Dermis microvascular lymphatic vessel endothelial cell (primary cell): ENCODE data around the gene NLGN1. TPM values are rescaled to one million over a fixed set of nuclear protein-coding genes. Genes with fewer than 3 reads are reported as not detected.
"Not testable (repeated sequence)": the region's sequence is repeated elsewhere in the genome, so short reads cannot be mapped to it uniquely, and the experiment has no call there.

Experiments
- DNase-seq, 2 donors: peaks; one replicate each; pipeline versions ENCODE4 v3.0.0 to v3.0.0-alpha.2; 2010; ENCODE audit warnings: low read depth in 2 of 2
- total RNA-seq: library from RNA; depleted of rRNA; stranded (reverse); fragments of >200 nt; gene quantifications from 2 replicates; pipeline ENCODE4 v1.2.1, GENCODE V29; 2014

Gene NLGN1
- total RNA-seq, 1 donor from 2014 or later, result 0.51 TPM

DNA sequence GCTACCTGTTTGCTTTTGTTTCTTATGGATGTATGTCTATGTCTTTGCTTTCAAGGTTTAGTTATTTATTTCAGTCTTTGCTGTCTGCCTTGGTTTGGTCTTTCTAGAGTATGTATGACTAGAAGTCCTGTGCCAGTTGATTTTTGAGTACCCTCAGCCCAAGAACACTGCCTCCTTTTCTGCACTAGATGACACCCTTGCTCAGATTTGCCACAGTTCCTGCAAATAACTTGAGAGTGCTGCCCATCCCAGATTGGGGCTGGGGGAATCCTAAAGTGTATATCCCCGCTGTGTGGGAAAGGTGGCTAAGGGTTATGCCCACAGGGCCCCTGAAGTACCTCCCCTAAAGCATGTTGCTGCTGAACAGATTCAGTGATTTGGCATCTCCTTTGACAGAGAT lies 32.0 kb downstream of the NLGN1 start:
- no peak for DNase-seq

DNA sequence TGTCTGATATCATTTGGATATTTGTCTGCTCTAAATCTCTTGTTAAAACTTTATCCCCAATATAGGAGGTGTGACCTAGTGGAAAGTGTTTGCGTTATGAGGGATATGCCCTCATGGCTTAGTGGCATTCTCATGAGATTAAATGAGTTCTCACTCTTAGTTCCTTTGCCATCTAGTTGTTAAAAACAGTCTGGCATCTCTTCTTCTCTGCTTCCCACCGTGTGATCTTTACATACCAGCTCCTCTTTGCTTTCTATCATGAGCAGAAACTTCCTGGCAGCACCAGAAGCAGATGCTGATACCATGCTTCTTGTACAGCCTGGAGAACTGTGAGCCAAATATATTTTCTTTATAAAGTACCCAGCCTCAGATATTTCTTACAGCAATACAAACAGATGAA lies 33.0 kb downstream of the NLGN1 start:
- DNase-seq, result no peak

DNA sequence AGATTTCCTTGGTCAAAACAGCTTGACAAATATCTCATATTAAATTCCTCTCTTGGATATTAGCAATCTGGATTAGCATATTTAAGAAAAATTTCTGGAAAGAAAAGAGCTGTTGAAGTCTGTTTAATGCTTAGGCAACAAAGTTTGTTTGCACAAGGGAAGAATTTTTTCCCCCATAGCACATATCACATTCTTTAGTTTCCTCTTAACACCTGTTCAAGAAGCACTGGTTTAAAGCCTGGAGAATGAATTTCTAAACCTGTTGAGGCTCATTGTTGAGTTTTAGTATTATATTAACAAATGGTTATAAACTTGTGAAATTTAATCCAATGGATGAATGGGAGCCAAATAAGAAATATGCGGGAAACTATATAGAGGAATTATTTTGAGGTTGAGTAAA lies 41.5 kb downstream of the NLGN1 start:
- no peak for DNase-seq

DNA sequence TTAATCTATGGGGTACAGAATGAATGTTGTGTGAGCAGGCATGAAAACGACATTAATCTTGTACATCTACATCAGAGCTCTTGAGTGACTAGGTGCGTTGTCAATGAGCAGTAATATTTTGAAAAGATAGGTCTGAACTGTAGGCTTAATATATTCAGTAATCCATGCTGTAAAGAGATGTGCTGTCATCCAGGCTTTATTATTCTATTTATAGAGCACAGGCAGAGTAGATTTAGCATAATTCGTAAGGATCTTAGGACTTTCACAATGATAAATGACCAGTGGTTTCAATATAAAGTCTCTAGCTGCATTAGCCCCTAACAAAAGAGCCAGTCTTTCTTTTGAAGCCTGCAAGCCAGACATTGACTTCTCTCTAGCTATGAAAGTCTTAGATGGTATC lies 43.0 kb downstream of the NLGN1 start:
- no peak for DNase-seq

DNA sequence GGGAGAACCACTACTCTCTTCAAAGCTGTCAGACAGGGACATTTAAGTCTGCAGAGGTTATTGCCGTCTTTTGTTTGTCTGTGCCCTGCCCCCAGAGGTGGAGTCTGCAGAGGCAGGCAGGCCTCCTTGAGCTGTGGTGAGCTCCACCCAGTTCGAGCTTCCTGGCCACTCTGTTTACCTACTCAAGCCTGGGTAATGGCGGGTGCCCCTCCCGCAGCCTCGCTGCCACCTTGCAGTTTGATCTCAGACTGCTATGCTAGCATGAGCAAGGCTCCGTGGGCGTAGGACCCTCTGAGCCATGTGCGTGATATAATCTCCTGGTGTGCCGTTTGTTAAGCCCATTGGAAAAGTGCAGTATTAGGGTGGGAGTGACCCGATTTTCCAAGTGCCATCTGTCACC lies 54.0 kb downstream of the NLGN1 start:
- not testable (repeated sequence) for DNase-seq

DNA sequence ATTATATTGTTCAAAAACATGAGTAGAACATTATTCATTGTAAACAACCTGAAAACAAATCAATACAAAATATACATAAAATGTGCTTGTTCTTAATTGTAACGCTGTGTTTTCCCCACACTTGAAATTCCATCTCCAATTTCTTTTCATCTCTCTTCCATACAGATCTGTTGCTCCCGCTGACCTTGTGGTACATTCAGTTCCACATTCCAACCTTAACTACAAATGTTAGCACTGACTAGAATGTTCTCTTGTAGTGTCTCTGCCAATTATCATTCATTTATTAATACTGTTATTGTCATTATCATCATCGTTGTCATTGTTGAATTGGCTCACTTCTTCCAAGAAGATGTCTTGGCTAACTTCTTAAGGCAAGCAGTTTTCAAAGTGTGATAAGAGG lies 65.7 kb downstream of the NLGN1 start:
- DNase-seq, result no peak

DNA sequence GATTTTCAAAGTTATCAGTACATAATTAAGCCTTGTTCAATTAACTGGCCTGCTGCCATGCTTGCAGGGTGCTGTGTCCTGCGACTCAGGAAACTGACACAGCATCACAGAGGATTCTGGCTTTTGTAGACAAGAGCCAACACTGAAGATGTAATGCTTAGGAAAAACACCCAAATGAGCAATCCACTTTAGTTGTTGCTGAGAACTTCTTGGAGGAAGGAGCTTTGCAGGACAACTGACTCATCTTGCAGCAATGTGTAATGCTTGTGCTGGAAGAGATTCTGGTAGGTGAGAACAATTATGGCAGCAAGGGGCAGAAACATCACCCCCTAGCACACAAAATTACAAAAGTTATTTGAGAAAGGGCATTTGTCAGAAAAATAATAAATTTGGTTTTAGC lies 67.6 kb downstream of the NLGN1 start:
- DNase-seq, result no peak

DNA sequence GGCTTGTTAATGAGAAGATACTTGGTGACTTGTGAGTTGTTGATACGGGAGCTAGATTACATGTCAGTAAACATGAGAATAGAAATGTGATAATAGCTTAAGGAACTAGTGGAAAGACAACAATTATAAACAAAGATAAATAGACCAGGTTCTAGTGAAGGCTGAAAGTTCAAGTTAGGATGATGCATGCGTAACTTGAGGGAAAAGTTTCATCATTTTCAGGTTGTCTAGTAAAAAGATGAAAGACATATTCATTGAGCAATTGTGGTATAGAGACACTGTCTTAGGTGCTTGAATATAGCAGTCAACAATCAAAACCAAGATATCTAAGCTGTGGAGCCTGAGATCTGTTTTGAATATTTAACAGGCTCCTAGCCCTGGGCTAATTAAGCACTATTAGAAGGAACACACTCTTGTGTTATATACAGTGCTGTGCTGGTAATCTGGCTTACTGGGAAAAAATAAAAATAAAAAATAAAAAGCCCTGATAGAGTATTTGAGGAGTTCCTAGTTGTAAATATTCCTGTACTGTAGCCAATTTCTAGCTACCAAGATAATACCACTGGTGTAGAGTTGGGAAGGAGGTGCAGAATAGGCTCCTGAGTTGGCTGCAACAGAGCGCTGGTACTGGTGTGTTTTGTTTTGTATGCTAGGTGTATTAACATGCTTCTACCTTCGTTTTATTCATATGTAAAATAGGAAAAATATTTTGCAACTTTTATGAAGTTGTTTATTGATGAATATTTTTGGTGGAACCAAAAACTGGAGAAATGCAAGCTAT lies 68.5 kb downstream of the NLGN1 start:
- DNase-seq, result no peak

DNA sequence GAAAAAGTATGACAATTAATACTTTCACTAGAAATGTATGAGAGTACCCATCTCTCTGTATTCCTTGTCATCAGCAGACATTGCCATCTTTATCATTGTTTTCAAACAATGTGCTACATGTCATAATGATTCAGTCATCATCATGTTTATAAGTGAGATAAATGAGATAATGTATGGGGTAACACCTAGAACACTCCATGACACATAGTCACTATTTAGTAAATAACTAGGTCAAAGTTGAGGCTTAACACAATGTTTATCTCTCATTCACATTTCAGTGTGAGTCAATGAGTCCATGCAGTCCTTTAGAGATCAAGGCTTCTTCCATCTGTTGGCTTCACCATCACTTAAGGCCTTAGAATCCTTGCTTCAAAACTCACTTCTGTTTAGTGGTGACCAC lies 70.0 kb downstream of the NLGN1 start:
- no peak for DNase-seq

DNA sequence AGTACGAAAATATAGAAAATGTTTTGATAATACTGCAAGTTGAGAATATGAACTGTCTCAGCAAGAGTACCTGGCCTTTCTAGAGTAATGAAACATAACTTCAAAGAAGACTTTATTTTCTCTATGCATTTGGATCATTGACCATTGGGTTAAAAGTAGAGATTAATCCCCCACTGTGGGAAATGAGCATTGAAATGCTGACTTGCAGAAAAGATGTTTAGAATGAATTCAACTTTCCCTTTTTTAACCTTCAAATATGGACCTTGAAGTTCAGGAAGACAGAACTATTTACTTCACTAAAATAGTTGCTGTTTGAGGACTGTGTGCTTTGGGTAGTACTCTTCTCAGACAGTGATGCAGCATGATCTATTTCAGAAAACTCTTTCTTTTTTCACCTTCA lies 75.7 kb downstream of the NLGN1 start:
- DNase-seq, result no peak

DNA sequence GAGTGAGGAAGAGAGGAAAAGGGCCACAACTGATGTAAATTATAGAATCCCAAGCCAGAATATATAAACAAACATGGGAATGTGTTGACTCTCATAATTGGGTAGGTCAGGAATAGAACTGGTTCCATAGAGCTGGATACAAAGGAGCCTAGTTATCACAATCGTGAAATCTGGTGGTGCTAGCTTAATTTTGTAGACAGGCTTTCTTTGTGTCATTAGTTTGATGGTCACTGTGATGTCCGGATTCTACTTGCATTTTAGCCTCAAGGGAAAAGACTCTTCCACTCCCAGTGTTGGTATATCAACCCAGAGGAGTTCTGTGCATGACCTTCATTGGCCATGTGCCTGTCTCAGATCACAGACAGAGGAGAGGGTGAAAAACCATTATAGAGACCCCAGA lies 81.8 kb downstream of the NLGN1 start:
- DNase-seq, result no peak

DNA sequence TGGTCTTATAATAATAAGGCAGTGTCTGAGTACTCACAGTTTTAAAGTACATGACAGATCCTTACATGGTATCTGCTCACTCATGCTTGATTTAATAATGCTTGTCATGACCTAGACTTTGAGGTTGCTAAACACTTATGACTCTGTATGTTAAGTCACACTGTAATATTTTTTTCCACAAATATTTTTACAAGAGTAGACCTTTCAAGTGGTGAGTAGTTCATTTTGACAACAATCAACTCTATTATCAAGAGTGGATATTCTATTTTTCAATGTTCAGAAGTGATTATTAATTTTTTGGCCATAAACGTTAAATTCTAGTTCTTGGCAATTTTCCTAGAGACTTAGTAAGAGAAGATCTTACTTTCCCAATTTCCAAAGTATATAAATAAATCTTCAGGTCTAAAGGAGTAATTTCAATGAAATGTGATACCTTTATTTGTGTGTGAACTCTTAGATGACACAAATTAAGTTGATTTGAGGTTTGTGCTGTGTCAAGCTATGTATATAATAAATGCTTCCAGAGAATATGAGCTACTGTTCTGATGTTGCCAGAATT lies 104.5 kb downstream of the NLGN1 start:
- DNase-seq, result no peak

DNA sequence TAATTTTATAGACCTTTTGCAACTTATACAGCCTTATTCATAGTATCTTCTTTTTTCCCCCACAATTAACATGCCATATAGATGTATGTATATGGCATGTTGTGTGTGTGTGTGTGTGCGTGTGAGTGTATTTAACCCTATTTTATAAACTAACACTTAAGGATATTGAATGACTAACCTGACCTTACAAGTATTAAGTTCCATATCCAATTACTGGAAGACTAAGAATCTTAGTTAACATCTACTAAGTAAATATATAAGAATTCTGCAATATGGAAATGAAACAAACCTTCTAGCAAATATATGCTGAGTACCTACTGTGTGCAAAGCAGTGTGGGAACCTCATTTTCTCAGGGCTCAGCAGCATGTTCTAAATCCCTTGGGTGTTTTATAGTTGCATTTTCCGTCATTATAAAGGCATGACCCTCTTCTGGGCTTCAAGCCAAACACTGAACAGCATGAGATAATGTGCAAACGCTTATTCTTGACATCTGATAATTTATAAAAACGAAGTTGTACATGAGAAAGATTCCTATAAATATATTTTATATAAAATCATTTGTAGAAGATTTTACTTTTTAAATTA lies 105.5 kb downstream of the NLGN1 start:
- DNase-seq, result no peak

DNA sequence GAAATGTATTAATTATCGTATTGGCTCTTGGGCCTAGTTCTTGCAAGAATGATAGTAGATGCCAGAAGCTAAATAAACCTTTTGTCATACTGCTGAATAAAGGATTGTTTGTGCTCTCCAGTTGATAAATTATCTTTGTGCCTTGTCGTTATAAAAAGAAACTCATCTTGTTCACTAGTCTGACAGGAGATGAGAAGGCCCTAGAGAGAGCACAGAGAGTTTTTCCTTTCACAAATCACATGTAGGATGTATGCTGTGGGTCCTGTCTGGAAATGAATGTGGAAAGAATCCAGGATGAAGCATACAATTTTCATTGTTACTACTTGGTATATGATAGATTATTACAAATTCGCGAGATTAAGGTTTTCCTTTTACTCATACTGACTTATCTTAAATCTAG lies 113.0 kb downstream of the NLGN1 start:
- DNase-seq, result no peak

DNA sequence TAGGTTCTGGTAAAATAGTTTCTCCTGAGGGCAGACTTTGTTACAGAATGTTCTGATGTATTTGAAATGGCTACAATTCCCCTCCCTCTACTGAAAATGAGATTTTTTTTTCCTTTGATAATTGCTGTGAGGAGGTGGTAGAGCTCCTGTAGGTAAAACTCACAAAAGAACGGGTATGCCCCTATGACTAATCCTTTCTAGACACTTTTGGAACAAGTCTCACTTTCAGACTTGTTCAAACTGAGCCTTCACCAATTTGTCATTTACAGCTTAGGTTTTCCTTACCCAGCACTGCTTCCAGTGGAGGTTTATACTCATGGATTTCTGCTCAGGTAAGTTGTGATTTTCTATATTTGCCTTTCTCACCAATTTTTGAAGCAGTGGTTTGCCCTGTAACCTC lies 115.6 kb downstream of the NLGN1 start:
- no peak for DNase-seq

DNA sequence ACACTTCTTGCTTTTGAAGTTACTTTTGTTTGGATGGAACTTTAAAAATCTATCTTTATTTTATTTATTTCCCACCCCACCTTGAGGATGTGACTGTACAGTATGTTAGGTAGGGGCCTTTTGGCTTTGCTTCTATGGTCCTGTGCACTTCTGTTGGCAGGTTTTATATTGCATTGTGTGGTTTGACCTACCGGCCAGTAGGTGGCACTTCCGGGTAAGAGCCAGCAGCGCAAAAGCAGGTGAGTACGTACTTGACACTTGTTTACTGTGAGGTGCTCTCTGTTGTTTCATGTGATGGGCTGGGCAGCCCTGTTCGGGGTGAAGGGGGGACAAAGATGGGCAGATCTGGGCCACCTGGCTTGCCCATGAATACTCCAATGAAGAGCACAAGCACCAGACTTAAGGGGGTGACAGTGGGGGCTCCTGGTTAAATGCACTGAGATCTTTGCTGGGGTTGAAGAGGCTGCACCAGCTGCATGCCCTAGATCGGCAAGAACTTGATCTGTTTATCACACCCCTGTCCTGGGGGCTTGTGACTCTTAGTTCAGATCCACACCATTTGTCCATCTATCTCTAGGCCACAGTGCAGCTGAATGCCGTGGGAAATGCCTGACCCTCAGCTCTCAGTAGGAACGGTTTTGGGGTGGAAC lies 131.6 kb downstream of the NLGN1 start:
- DNase-seq, result peak in 1 of 2 donors; percentile 15

DNA sequence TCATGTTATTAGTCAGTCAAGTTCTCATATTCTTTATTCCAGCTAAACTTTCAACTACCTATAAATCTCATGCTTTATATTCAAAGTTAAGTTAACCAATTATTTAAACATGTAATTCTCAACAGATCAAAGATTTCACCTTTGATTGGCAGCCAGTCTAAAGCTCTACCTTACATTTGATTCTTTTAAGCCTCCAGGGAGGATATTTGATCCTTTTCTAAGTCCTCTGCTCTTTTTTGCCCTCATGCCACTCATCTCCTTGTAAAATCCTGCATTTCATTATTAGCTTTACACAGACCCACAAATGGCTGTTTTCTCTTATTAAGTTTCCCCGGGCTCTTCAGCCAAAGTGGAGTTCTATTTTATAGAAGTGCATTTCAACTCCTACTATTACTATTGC lies 134.1 kb downstream of the NLGN1 start:
- DNase-seq, result no peak

DNA sequence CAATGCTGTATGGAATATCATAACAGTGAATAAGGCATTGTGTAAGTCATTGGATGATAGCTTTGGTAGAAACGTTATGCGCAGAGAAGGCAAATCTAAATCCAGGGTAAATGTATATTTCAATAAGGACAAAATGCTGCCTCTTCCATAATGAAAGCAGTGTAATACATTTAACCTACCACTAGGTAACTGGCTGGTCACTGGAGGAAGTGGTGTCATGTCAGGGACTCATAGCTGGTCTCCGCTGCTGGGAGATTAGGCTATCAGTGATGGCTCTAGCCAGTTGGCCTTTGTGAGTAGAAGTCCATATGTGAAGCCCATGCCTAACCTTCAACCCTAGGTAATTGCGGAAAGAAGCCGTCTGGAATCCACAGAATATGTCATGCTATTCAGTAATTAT lies 140.9 kb downstream of the NLGN1 start:
- no peak for DNase-seq

DNA sequence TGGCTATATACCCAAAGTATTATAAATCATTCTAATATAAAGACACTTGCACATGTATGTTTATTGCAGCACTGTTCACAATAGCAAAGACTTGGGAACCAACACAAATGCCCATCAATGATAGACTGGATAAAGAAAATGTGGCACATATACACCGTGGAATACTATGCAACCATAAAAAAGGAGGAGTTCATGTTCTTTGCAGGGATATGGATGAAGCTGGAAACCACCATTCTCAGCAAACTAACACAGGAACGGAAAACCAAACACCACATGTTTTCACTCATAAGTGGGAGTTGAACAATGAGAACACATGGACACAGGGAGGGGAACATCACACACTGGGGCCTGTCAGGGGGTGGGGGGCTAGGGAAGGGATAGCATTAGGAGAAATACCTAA lies 148.0 kb downstream of the NLGN1 start:
- DNase-seq, result not testable (repeated sequence)

DNA sequence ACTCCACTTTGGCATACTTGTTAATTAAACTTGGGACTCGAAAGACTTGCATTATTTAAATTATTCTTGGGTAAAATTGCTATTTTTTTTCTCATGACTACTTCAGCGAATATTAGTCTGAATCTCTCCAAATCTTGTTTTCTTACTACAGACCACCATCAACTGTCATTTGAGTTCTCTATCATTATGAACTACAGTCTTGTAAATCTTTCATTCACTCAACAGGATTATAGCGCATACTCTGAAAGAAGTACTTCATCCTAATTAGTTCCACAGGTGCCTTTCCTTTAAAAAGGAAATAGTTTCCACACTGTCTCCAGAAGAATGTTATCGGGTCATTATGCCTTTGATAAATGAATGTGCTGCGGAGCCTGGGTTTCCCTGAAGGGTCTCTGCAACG lies 149.5 kb downstream of the NLGN1 start:
- no peak for DNase-seq

DNA sequence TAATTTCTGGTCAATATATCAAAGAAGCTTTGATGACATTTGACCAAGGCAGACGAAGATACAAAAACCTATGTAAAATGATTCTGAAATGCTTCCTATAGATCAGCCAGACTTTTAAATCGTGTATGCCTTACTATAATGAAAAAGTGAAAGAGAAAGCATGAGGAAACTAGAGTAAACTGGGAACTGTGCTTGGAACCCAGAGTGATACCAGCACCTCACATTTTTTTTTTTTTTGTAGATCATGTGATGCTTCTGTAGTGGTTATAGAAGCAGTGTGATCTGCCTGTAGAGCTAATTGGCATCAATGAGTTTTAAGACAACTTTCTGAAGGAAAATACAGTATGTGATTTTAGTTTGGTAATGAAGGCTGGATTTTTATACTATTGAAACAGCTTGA lies 150.7 kb downstream of the NLGN1 start:
- no peak for DNase-seq

DNA sequence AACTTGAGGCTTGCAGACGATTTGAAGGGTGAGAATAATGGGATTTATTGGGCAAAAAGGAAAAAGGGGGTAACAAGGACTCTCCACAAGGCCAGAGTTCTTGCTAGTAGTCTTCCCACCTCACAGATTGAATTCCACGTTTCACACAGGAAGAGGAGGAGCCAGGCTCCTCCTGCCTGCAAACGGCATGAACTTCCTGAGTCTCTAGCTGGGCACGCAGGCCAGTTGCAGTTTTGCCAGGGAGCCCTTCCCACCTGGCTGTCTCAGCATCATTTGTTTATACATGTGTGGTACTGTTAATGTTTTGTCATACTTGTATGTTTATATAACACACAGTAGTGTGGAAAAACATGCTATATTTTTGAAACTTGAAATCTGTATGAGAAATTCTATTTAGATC lies 155.0 kb downstream of the NLGN1 start:
- DNase-seq, result no peak
